HepG2 (cell line): ENCODE measurements around the gene NNMT. TPM values are rescaled to one million over a fixed set of nuclear protein-coding genes. Genes with fewer than 3 reads are reported as not detected.

Source experiments
- ATAC-seq: fragments of 200-7000 bp; cut with Tn5 transposase; 3 replicates; pipeline ENCODE4 v1.9.1; 2020; ENCODE audit warnings: mild to moderate bottlenecking, moderate library complexity
- BruUV-seq: library from RNA; stranded (reverse); fragments of 400-500 nt; replicated peaks from 2 replicates; lab custom pipeline; 2021; lab: Mats Ljungman, UMichigan
- CTCF ChIA-PET: fragments of 300-600 bp; formaldehyde crosslinking; extraction: SDS; loops from one replicate; lab custom pipeline; 2021; ENCODE audit warnings: low total read pairs, inconsistent platforms, low intra/inter-chr PET ratio; lab: Yijun Ruan, JAX
- POLR2A ChIA-PET: fragments of 350-600 bp; sonication (Branson Sonifier 250); formaldehyde crosslinking; loops from one replicate; lab custom pipeline; 2020; ENCODE audit warnings: antibody characterized with exemption, inconsistent platforms; lab: Yijun Ruan, JAX
- DNase-seq: peaks from one replicate; pipeline ENCODE4 v3.0.0-alpha.2; 2015; ENCODE audit warnings: low spot score
- FAIRE-seq: peaks from 3 replicates; lab custom pipeline; 2011; peaks lifted over from hg19 to GRCh38; lab: Jason Lieb, UNC
- H2AFZ ChIP-seq: one replicate; pipeline ENCODE4 v1.6.1; 2011; ENCODE audit warnings: low read length, inconsistent platforms
- H3K27ac ChIP-seq: fragments of 300-600 bp; 3 replicates; pipeline ENCODE4 v1.8.0; 2011; ENCODE audit warnings: mixed run types, mild to moderate bottlenecking, mixed read lengths, low read length, inconsistent platforms; ENCODE audit not compliant: insufficient read depth; ENCODE audit errors: extremely low read length
- H3K27me3 ChIP-seq, 2 experiments: fragments of 200-600 bp in 1 of 2; 2 replicates in 1 of 2; 3 replicates in 1 of 2; pipeline versions ENCODE4 v1.6.0 to v1.8.0; 2011; ENCODE audit warnings: low read length in 2 of 2, mild to moderate bottlenecking in 2 of 2, moderate library complexity in 2 of 2, inconsistent platforms in 1 of 2; ENCODE audit not compliant: insufficient read depth in 2 of 2, control insufficient read depth in 1 of 2
- H3K36me3 ChIP-seq, 2 experiments: fragments of 200-600 bp in 1 of 2; replicated peaks in 1 of 2; 2 replicates in 1 of 2; 3 replicates in 1 of 2; pipeline versions ENCODE4 v1.5.1 to v1.8.0; 2011; ENCODE audit warnings: low read length in 2 of 2, inconsistent platforms in 1 of 2; ENCODE audit not compliant: insufficient read depth in 2 of 2, control insufficient read depth in 1 of 2
- H3K4me1 ChIP-seq: 2 replicates; pipeline ENCODE4 v1.5.1; 2012; ENCODE audit warnings: low read length, inconsistent platforms; ENCODE audit not compliant: insufficient read depth
- H3K4me2 ChIP-seq: 2 replicates; pipeline ENCODE4 v1.6.0; 2011; ENCODE audit warnings: low read depth, low read length, inconsistent platforms
- H3K4me3 ChIP-seq, 3 experiments: fragments of 200-600 bp in 1 of 3; sonication (generic), shearing (Covaris generic) in 1 of 3; replicated peaks in 1 of 3; 2 replicates each; pipeline ENCODE4 v1.5.1; 2011 to 2016; ENCODE audit warnings: low read length in 3 of 3, inconsistent platforms in 2 of 3, low read depth in 2 of 3, mild to moderate bottlenecking in 2 of 3, control low read depth in 1 of 3, mixed read lengths in 1 of 3; ENCODE audit not compliant: insufficient read depth in 1 of 3
- H3K79me2 ChIP-seq: one replicate; pipeline ENCODE4 v1.6.1; 2011; ENCODE audit warnings: low read length, inconsistent platforms; ENCODE audit not compliant: insufficient read depth
- H3K9ac ChIP-seq: 2 replicates; pipeline ENCODE4 v1.6.0; 2011; ENCODE audit warnings: mild to moderate bottlenecking, low read depth, low read length, inconsistent platforms; ENCODE audit not compliant: insufficient read depth
- H3K9me3 ChIP-seq: 2 replicates; pipeline ENCODE4 v1.5.1; 2012; ENCODE audit warnings: mild to moderate bottlenecking, low read length
- H4K20me1 ChIP-seq: 2 replicates; pipeline ENCODE4 v1.6.0; 2011; ENCODE audit warnings: inconsistent platforms, mild to moderate bottlenecking, low read length, moderate library complexity; ENCODE audit not compliant: insufficient read depth
- BORCS8-MEF2B ChIP-seq: sonication (generic); formaldehyde crosslinking; IDR thresholded peaks from 2 replicates; pipeline ENCODE4 v1.8.0; 2022; ENCODE audit warnings: mild to moderate bottlenecking, missing genetic modification reagents
- GPN1 ChIP-seq: sonication (generic); formaldehyde crosslinking; IDR thresholded peaks from 2 replicates; pipeline ENCODE4 v1.5.1; 2020; ENCODE audit warnings: missing genetic modification reagents, borderline replicate concordance
- HNF4G ChIP-seq, 2 experiments: sonication (generic) in 1 of 2; formaldehyde crosslinking in 1 of 2; IDR thresholded peaks; 2 replicates each; pipeline versions ENCODE4 v1.4.0 to v1.6.1; 2011 to 2020; ENCODE audit warnings: borderline replicate concordance in 2 of 2, low read depth in 2 of 2, mild to moderate bottlenecking in 2 of 2, low read length in 1 of 2, missing genetic modification reagents in 1 of 2, moderate library complexity in 1 of 2
- KMT2B ChIP-seq: IDR thresholded peaks from 2 replicates; pipeline ENCODE4 v1.6.1; 2016; ENCODE audit warnings: missing genetic modification reagents, missing compliant biosample characterization
- MED1 ChIP-seq: sonication (generic); formaldehyde crosslinking; IDR thresholded peaks from 2 replicates; pipeline ENCODE4 v1.4.0; 2020; ENCODE audit warnings: missing genetic modification reagents
- MED13 ChIP-seq: sonication (generic); formaldehyde crosslinking; IDR thresholded peaks from 2 replicates; pipeline ENCODE4 v1.5.0; 2020; ENCODE audit warnings: missing genetic modification reagents
- NFYB ChIP-seq: sonication (generic); formaldehyde crosslinking; IDR thresholded peaks from 2 replicates; pipeline ENCODE4 v1.4.0; 2020; ENCODE audit warnings: missing genetic modification reagents
- PTBP1 ChIP-seq: fragments of 200-400 bp; formaldehyde crosslinking; IDR thresholded peaks from 2 replicates; pipeline ENCODE4 v1.6.1; 2018; ENCODE audit warnings: low read length, low read depth; ENCODE audit not compliant: poor library complexity, severe bottlenecking
- RFXAP ChIP-seq: sonication (generic); formaldehyde crosslinking; IDR thresholded peaks from 2 replicates; pipeline ENCODE4 v1.4.0; 2020; ENCODE audit warnings: missing genetic modification reagents, borderline replicate concordance
- SNAI1 ChIP-seq: sonication (generic); formaldehyde crosslinking; IDR thresholded peaks from 2 replicates; pipeline ENCODE4 v1.5.0; 2020; ENCODE audit warnings: mild to moderate bottlenecking, missing genetic modification reagents, borderline replicate concordance
- SSRP1 ChIP-seq: IDR thresholded peaks from 2 replicates; pipeline ENCODE4 v1.6.1; 2016; ENCODE audit warnings: control low read depth
- ZC3H13 ChIP-seq: sonication (generic); formaldehyde crosslinking; IDR thresholded peaks from 2 replicates; pipeline ENCODE4 v1.8.1; 2023; ENCODE audit warnings: mild to moderate bottlenecking, missing genetic modification reagents, moderate library complexity
- ZNF235 ChIP-seq: sonication (generic); formaldehyde crosslinking; IDR thresholded peaks from 2 replicates; pipeline ENCODE4 v1.8.1; 2023; ENCODE audit warnings: mild to moderate bottlenecking, missing genetic modification reagents, borderline replicate concordance
- ZNF350 ChIP-seq: sonication (generic); formaldehyde crosslinking; IDR thresholded peaks from 2 replicates; pipeline ENCODE4 v1.4.0; 2020; ENCODE audit warnings: mild to moderate bottlenecking, low read depth, missing genetic modification reagents, borderline replicate concordance
- ZNF558 ChIP-seq: sonication (generic); formaldehyde crosslinking; IDR thresholded peaks from 2 replicates; pipeline ENCODE4 v1.9.0; 2022; ENCODE audit warnings: mild to moderate bottlenecking, missing genetic modification reagents, borderline replicate concordance
- ZNF674 ChIP-seq: sonication (generic); formaldehyde crosslinking; IDR thresholded peaks from 2 replicates; pipeline ENCODE4 v1.5.0; 2020; ENCODE audit warnings: low read depth, mild to moderate bottlenecking, missing genetic modification reagents
- ZNF768 ChIP-seq: sonication (generic); formaldehyde crosslinking; IDR thresholded peaks from 2 replicates; pipeline ENCODE4 v1.4.0; 2020; ENCODE audit warnings: missing genetic modification reagents
- WGBS: methylation state at CpG from one replicate; pipeline ENCODE4 v1.1.6; 2017; ENCODE audit warnings: low lambda C conversion rate; 5-methylcytosine and 5-hydroxymethylcytosine counted together
- in situ Hi-C: cut with HindIII; loops from 2 replicates; pipeline ENCODE4 v1.10.0; 2017; ENCODE audit warnings: low pct_unique_long_range_greater_than_20kb; ENCODE audit not compliant: extremely low pct_ligation_motif_present
- intact Hi-C: fragments of 100-400 bp; cut with micrococcal nuclease; formaldehyde crosslinking; loops from one replicate; pipeline ENCODE4 v1.10.0; 2022; ENCODE audit not compliant: unreplicated experiment
- polyA plus RNA-seq, 8 experiments: library from polyadenylated mRNA; depleted of rRNA in 3 of 8; stranded (reverse) in 7 of 8; unstranded in 1 of 8; fragments of >200 nt; fragmentation: Illumina TruSeq in 4 of 8; extraction: Trizol in 4 of 8; gene quantifications; 2 replicates each; pipeline versions ENCODE4 v1.2.1 to v1.2.3, GENCODE V29; 2011 to 2016; ENCODE audit warnings: low read depth in 4 of 8, missing spikeins in 1 of 8, mixed read lengths in 1 of 8; ENCODE audit not compliant: insufficient read depth in 1 of 8
- total RNA-seq, 5 experiments: library from RNA; depleted of rRNA; stranded (reverse); fragments of >200 nt; fragmentation: Illumina TruSeq; extraction: Trizol; gene quantifications; 2 replicates each; pipeline ENCODE4 v1.2.3, GENCODE V29; 2016; ENCODE audit warnings: low read depth in 1 of 5
- TF ChIP-seq, protein P1 (sequence below): sonication (generic); formaldehyde crosslinking; IDR thresholded peaks from 2 replicates; pipeline ENCODE4 v1.5.0; 2020; ENCODE audit warnings: mild to moderate bottlenecking, low read depth, missing genetic modification reagents, borderline replicate concordance
- TF ChIP-seq, protein P2 (sequence below): sonication (generic); formaldehyde crosslinking; IDR thresholded peaks from 2 replicates; pipeline ENCODE4 v1.4.0; 2020; ENCODE audit warnings: missing genetic modification reagents; ENCODE audit errors: not compliant biosample characterization

Gene NNMT
- total and polyA plus RNA-seq, 2 of the 13 experiments (the other 11 are each of a cell fraction or from before 2014, with no cell fraction given) = 0.13 TPM; not detected in 1

DNA sequence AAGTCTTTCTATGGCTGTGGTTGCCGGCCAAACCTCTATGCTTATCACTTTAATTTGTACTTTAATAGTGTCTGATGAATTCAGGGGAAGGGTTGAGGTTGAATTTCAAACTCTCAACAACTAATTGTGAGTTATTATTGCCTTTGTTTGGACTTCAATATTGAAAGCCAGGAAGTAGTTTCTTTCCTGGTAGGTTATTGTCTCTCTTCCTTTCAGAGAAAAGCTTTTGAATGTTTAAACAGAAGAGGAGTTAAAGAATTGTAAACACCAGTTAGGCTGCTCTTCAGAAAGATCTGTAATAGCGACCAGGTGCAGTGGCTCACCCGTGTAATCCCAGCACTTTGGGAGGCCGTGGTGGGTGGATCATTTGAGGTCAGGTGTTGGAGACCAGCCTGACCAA, 22.2 kb downstream of the NNMT start:
- H2AFZ ChIP-seq = no peak overlapping the region
- no peak overlapping the region for H3K27ac ChIP-seq
- H3K4me3 ChIP-seq = no peak overlapping the region
- ChIA-PET CTCF (no interaction called here), POLR2A (no interaction called here)
- H3K9ac ChIP-seq = no peak overlapping the region
- H3K27me3 ChIP-seq = peaks cover 5 to 82% of the 10 kb centered on the region in 2 experiments; a peak in 3 of 5 replicates
- in situ Hi-C loops = no loop called here
- no peak for FAIRE-seq
- H3K4me2 ChIP-seq = no peak overlapping the region
- H3K4me1 ChIP-seq = peaks cover 15% of the 10 kb centered on the region
- intact Hi-C loops = no loop called here
- no peak for TF ChIP-seq NFYB
- TF ChIP-seq RFXAP = no peak
- TF ChIP-seq SSRP1 (CRISPR knock-in tag) = no peak
- no peak for TF ChIP-seq MED13 (CRISPR knock-in tag)
- no peak for TF ChIP-seq ZNF235 (CRISPR knock-in tag)
- TF ChIP-seq GPN1 (CRISPR knock-in tag) = no peak
- no peak for ATAC-seq
- 3% methylated on average over 4 of the region's 4 CpGs for WGBS
- no peaks in the 10 kb centered on the region for H3K79me2 ChIP-seq
- DNase-seq = no peak
- BruUV-seq = no TSS peak
- no peaks in the 10 kb centered on the region for H3K36me3 ChIP-seq
- H4K20me1 ChIP-seq = peaks cover 14% of the 10 kb centered on the region
- H3K9me3 ChIP-seq = no peaks in the 10 kb centered on the region

DNA sequence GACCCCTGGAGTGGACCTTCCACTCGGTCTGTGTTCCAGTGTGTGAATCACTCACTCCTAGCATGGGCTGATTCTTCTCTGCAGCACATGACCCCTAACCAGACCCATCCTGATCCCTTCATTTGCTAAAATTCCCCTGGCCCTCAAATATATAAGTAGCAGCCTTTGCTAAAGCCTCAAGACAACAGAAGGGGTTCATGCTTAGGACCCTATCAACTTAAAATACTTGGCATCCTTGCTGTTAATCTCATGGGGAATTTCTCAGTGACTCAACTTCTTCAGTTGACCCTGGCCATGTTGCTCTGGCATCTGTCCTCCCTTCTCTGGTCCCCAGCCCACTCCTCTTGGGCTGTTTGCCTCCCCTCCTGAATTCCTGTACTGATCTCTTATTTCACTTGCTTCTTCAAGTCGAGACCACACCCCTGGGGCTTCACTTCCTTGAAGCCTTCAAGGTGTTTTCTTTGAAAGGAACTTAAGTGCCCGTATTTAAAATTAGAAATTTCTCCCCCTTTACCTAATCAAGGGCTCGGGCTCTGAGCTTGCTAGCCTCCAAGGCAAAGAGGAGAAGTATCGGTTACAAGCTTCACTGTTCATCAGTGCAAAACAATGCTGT, 23.6 kb downstream of the NNMT start:
- BruUV-seq = no TSS peak
- FAIRE-seq (no peak), ATAC-seq (no peak), DNase-seq (no peak)
- POLR2A ChIA-PET = no interaction called here
- no peak overlapping the region for H3K4me2 ChIP-seq
- H3K36me3 ChIP-seq = no peaks in the 10 kb centered on the region
- no peak overlapping the region for H3K9ac ChIP-seq
- H3K4me1 ChIP-seq = peaks cover 15% of the 10 kb centered on the region
- H3K27ac ChIP-seq = no peak overlapping the region
- 8% methylated on average over 5 of the region's 5 CpGs for WGBS
- CTCF ChIA-PET = no interaction called here
- TF ChIP-seq MED1 (CRISPR knock-in tag) (no peak), ZNF674 (CRISPR knock-in tag) (no peak), HNF4G (IDR thresholded peaks at IDR 0.05; ENCODE audit: borderline replicate concordance, low read depth, low read length) (no peak), HNF4G (CRISPR knock-in tag; IDR thresholded peaks at IDR 0.05; ENCODE audit: borderline replicate concordance, low read depth) (no peak), BORCS8-MEF2B (CRISPR knock-in tag) (no peak), ZC3H13 (CRISPR knock-in tag) (no peak), SNAI1 (no peak), ZNF350 (CRISPR knock-in tag) (no peak), KMT2B (CRISPR knock-in tag) (no peak), ZNF768 (CRISPR knock-in tag) (no peak), PTBP1 (no peak), ZNF558 (CRISPR knock-in tag) (no peak)
- TF ChIP-seq, protein P1, sequence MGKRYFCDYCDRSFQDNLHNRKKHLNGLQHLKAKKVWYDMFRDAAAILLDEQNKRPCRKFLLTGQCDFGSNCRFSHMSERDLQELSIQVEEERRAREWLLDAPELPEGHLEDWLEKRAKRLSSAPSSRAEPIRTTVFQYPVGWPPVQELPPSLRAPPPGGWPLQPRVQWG = no peak
- TF ChIP-seq, protein P2, sequence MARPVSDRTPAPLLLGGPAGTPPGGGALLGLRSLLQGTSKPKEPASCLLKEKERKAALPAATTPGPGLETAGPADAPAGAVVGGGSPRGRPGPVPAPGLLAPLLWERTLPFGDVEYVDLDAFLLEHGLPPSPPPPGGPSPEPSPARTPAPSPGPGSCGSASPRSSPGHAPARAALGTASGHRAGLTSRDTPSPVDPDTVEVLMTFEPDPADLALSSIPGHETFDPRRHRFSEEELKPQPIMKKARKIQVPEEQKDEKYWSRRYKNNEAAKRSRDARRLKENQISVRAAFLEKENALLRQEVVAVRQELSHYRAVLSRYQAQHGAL (CRISPR knock-in tag) = no peak
- no peaks in the 10 kb centered on the region for H3K9me3 ChIP-seq
- peaks cover 14% of the 10 kb centered on the region for H4K20me1 ChIP-seq
- H3K79me2 ChIP-seq = no peaks in the 10 kb centered on the region
- H2AFZ ChIP-seq = no peak overlapping the region
- in situ Hi-C loops = no loop called here
- H3K27me3 ChIP-seq = peaks cover 5 to 71% of the 10 kb centered on the region in 2 experiments; a peak in 3 of 5 replicates
- intact Hi-C loops = no loop called here
- H3K4me3 ChIP-seq = no peak overlapping the region
